ENCODE results near the gene CALN1. TPM values are rescaled to one million over a fixed set of nuclear protein-coding genes. Genes with fewer than 3 reads are reported as not detected.

CALN1 gene
- total and polyA plus RNA-seq, 4 donors, result 0.14 to 0.84 (median 0.24) TPM

DNA sequence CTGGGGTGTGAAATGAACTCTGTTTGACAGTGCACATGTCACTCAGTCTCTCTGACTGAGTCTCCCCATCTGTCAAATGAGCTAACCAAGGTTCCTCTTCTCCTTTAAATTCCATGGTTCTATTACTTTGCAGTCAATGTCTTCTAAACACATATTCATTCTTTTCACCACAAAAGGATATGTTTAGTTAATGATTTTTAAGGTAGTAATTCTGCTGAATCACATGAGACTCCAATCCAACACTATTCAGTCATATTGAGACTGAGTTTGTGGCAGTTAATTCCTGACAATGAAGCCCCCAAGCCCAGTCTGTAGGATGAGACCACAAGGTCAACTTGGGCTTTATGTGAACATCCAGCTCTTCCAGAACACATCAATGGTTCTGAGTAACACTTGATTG, 85.3 kb downstream of the CALN1 start:
- H3K9me3 ChIP-seq (ENCODE audit: control insufficient read depth in 4 of 4, low read length in 3 of 4), result peaks cover 0 to 4% (median 0%) of the 10 kb centered on the region in 4 donors
- no peaks in the 10 kb centered on the region for H3K36me3 ChIP-seq (ENCODE audit: control insufficient read depth in 4 of 4, insufficient read depth in 3 of 4, low read depth in 1 of 4, low read length in 3 of 4)
- no peaks in the 10 kb centered on the region for H3K27me3 ChIP-seq (ENCODE audit: control insufficient read depth in 4 of 4, insufficient read depth in 4 of 4, low read length in 3 of 4)
- no peak for TF ChIP-seq FOXA2 (IDR thresholded peaks at IDR 0.05)
- TF ChIP-seq TAF1 (conservative IDR thresholded peaks at IDR 0.05), result no peak
- TF ChIP-seq FOXA1 (IDR thresholded peaks at IDR 0.05), result no peak
- TF ChIP-seq, protein P1, sequence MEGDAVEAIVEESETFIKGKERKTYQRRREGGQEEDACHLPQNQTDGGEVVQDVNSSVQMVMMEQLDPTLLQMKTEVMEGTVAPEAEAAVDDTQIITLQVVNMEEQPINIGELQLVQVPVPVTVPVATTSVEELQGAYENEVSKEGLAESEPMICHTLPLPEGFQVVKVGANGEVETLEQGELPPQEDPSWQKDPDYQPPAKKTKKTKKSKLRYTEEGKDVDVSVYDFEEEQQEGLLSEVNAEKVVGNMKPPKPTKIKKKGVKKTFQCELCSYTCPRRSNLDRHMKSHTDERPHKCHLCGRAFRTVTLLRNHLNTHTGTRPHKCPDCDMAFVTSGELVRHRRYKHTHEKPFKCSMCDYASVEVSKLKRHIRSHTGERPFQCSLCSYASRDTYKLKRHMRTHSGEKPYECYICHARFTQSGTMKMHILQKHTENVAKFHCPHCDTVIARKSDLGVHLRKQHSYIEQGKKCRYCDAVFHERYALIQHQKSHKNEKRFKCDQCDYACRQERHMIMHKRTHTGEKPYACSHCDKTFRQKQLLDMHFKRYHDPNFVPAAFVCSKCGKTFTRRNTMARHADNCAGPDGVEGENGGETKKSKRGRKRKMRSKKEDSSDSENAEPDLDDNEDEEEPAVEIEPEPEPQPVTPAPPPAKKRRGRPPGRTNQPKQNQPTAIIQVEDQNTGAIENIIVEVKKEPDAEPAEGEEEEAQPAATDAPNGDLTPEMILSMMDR (IDR thresholded peaks at IDR 0.05; ENCODE audit: low read depth, low read length, missing input control), result no peak
- TF ChIP-seq SP1 (IDR thresholded peaks at IDR 0.05), result no peak
- TF ChIP-seq, protein P2, sequence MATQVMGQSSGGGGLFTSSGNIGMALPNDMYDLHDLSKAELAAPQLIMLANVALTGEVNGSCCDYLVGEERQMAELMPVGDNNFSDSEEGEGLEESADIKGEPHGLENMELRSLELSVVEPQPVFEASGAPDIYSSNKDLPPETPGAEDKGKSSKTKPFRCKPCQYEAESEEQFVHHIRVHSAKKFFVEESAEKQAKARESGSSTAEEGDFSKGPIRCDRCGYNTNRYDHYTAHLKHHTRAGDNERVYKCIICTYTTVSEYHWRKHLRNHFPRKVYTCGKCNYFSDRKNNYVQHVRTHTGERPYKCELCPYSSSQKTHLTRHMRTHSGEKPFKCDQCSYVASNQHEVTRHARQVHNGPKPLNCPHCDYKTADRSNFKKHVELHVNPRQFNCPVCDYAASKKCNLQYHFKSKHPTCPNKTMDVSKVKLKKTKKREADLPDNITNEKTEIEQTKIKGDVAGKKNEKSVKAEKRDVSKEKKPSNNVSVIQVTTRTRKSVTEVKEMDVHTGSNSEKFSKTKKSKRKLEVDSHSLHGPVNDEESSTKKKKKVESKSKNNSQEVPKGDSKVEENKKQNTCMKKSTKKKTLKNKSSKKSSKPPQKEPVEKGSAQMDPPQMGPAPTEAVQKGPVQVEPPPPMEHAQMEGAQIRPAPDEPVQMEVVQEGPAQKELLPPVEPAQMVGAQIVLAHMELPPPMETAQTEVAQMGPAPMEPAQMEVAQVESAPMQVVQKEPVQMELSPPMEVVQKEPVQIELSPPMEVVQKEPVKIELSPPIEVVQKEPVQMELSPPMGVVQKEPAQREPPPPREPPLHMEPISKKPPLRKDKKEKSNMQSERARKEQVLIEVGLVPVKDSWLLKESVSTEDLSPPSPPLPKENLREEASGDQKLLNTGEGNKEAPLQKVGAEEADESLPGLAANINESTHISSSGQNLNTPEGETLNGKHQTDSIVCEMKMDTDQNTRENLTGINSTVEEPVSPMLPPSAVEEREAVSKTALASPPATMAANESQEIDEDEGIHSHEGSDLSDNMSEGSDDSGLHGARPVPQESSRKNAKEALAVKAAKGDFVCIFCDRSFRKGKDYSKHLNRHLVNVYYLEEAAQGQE (IDR thresholded peaks at IDR 0.05), result no peak
- no peak for TF ChIP-seq JUND (IDR thresholded peaks at IDR 0.05)
- TF ChIP-seq, protein P3, sequence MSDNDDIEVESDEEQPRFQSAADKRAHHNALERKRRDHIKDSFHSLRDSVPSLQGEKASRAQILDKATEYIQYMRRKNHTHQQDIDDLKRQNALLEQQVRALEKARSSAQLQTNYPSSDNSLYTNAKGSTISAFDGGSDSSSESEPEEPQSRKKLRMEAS (IDR thresholded peaks at IDR 0.05), result no peak
- no peak for TF ChIP-seq EGR1 (IDR thresholded peaks at IDR 0.05; ENCODE audit: low read depth in 2 of 2)
- TF ChIP-seq, protein P4, sequence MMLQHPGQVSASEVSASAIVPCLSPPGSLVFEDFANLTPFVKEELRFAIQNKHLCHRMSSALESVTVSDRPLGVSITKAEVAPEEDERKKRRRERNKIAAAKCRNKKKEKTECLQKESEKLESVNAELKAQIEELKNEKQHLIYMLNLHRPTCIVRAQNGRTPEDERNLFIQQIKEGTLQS (IDR thresholded peaks at IDR 0.05), result no peak
- TF ChIP-seq YY1 (IDR thresholded peaks at IDR 0.05), result no peak
- TF ChIP-seq HNF4G (IDR thresholded peaks at IDR 0.05), result no peak
- TF ChIP-seq GABPA (IDR thresholded peaks at IDR 0.05 in 1 of 2, conservative IDR thresholded peaks at IDR 0.05 in 1 of 2), result no peak
- no peak for TF ChIP-seq RXRA (IDR thresholded peaks at IDR 0.05)
- TF ChIP-seq HNF4A (conservative IDR thresholded peaks at IDR 0.05), result no peak
- TF ChIP-seq, protein P5, sequence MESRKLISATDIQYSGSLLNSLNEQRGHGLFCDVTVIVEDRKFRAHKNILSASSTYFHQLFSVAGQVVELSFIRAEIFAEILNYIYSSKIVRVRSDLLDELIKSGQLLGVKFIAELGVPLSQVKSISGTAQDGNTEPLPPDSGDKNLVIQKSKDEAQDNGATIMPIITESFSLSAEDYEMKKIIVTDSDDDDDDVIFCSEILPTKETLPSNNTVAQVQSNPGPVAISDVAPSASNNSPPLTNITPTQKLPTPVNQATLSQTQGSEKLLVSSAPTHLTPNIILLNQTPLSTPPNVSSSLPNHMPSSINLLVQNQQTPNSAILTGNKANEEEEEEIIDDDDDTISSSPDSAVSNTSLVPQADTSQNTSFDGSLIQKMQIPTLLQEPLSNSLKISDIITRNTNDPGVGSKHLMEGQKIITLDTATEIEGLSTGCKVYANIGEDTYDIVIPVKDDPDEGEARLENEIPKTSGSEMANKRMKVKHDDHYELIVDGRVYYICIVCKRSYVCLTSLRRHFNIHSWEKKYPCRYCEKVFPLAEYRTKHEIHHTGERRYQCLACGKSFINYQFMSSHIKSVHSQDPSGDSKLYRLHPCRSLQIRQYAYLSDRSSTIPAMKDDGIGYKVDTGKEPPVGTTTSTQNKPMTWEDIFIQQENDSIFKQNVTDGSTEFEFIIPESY (IDR thresholded peaks at IDR 0.05), result no peak
- no peak overlapping the region for H3K4me3 ChIP-seq (ENCODE audit: low read depth in 1 of 3, low read length in 3 of 3)
- no peak overlapping the region for H3K9ac ChIP-seq (ENCODE audit: low read depth in 1 of 2, low read length in 2 of 2)
- H3K27ac ChIP-seq (ENCODE audit: low read depth in 1 of 2, low read length in 2 of 2), result no peak overlapping the region
- no peak for DNase-seq (ENCODE audit: low spot score)
- H3K4me1 ChIP-seq (ENCODE audit: control insufficient read depth in 4 of 4, insufficient read depth in 4 of 4, low read length in 3 of 4), result no peaks in the 10 kb centered on the region

DNA sequence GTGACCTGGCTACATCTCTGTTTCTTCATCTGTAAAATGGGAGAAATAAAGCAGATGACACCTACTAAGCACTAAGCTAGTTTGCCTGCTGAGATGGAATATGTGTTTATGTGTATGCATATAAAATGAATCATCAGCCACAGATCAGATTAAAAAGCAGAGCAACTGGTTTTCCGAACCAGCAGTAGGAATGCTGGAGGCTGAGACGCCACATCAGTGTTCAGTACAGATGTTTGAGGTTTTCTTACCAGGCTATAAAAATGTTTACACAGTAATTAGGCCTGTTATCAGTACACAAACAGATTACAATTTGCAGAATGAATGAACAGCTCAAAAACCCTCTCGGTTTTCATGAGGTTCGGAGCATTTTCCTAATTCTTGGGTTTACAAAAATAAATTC, 85.8 kb downstream of the CALN1 start:
- TF ChIP-seq HNF4A (conservative IDR thresholded peaks at IDR 0.05) (no peak), RXRA (IDR thresholded peaks at IDR 0.05) (no peak)
- Histone ChIP-seq H3K9ac (ENCODE audit: low read depth in 1 of 2, low read length in 2 of 2) (no peak overlapping the region), H3K4me1 (ENCODE audit: control insufficient read depth in 4 of 4, insufficient read depth in 4 of 4, low read length in 3 of 4) (no peaks in the 10 kb centered on the region), H3K27ac (ENCODE audit: low read depth in 1 of 2, low read length in 2 of 2) (no peak overlapping the region), H3K36me3 (ENCODE audit: control insufficient read depth in 4 of 4, insufficient read depth in 3 of 4, low read depth in 1 of 4, low read length in 3 of 4) (no peaks in the 10 kb centered on the region), H3K4me3 (ENCODE audit: low read depth in 1 of 3, low read length in 3 of 3) (no peak overlapping the region), H3K9me3 (ENCODE audit: control insufficient read depth in 4 of 4, low read length in 3 of 4) (peaks cover 0 to 3% (median 0%) of the 10 kb centered on the region in 4 donors), H3K27me3 (ENCODE audit: control insufficient read depth in 4 of 4, insufficient read depth in 4 of 4, low read length in 3 of 4) (no peaks in the 10 kb centered on the region)
- 48% methylated on average over 4 of the region's 4 CpGs for WGBS
- DNase-seq (ENCODE audit: low spot score), result no peak

All from liver (tissue), 9 donors.